GM23338 (cell line): Measurements from ENCODE around the gene HEPACAM. TPM values are rescaled to one million over a fixed set of nuclear protein-coding genes. Genes with fewer than 3 reads are reported as not detected.

ENCODE experiments used
- ATAC-seq: fragments of 200-7000 bp; cut with Tn5 transposase; 3 replicates; pipeline ENCODE4 v1.9.1; 2020
- DNase-seq: peaks from one replicate; pipeline ENCODE4 v3.0.0-alpha.2; 2015; ENCODE audit warnings: low spot score
- H2AFZ ChIP-seq: fragments of 200-600 bp; sonication (generic); 2 replicates; pipeline ENCODE4 v1.8.0; 2016; ENCODE audit warnings: antibody characterized with exemption, mild to moderate bottlenecking, moderate library complexity
- H3F3A ChIP-seq: fragments of 200-600 bp; sonication (generic); replicated peaks from 2 replicates; pipeline ENCODE4 v1.8.0; 2017; ENCODE audit warnings: antibody characterized with exemption, mixed run types, low read depth
- H3K27ac ChIP-seq: fragments of 200-600 bp; sonication (generic); 2 replicates; pipeline ENCODE4 v1.6.1; 2016; ENCODE audit warnings: low read depth
- H3K27me3 ChIP-seq: fragments of 200-600 bp; sonication (generic); 2 replicates; pipeline ENCODE4 v1.8.0; 2016; ENCODE audit warnings: mild to moderate bottlenecking, mixed run types, moderate library complexity; ENCODE audit not compliant: insufficient read depth
- H3K36me3 ChIP-seq: fragments of 200-600 bp; sonication (generic); 2 replicates; pipeline ENCODE4 v1.8.0; 2016; ENCODE audit warnings: mild to moderate bottlenecking; ENCODE audit not compliant: insufficient read depth
- H3K4me1 ChIP-seq: fragments of 200-600 bp; sonication (generic); 2 replicates; pipeline ENCODE4 v1.8.0; 2016; ENCODE audit warnings: mild to moderate bottlenecking, moderate library complexity; ENCODE audit not compliant: insufficient read depth
- H3K4me2 ChIP-seq: fragments of 200-600 bp; sonication (generic); 2 replicates; pipeline ENCODE4 v1.7.1; 2017; ENCODE audit warnings: mixed run types
- H3K4me3 ChIP-seq: fragments of 200-600 bp; sonication (generic); 2 replicates; pipeline ENCODE4 v1.6.1; 2016; ENCODE audit warnings: mixed run types
- H3K79me2 ChIP-seq: fragments of 200-600 bp; sonication (generic); replicated peaks from 2 replicates; pipeline ENCODE4 v1.8.0; 2017; ENCODE audit warnings: mild to moderate bottlenecking; ENCODE audit not compliant: insufficient read depth
- H3K9me2 ChIP-seq: fragments of 200-600 bp; sonication (generic); 2 replicates; pipeline ENCODE4 v1.8.0; 2017; ENCODE audit not compliant: insufficient read depth
- H4K20me1 ChIP-seq: fragments of 200-600 bp; sonication (generic); replicated peaks from 2 replicates; pipeline ENCODE4 v1.8.0; 2017; ENCODE audit warnings: mild to moderate bottlenecking; ENCODE audit not compliant: insufficient read depth
- H3K27ac Mint-ChIP-seq: 2 replicates; pipeline ENCODE4 v1.8.0; 2020; ENCODE audit warnings: inconsistent platforms, mild to moderate bottlenecking, moderate library complexity, mixed read lengths
- H3K27me3 Mint-ChIP-seq: 3 replicates; pipeline ENCODE4 v1.8.0; 2022; ENCODE audit warnings: low read depth, mild to moderate bottlenecking, moderate library complexity, mixed read lengths, inconsistent platforms; ENCODE audit not compliant: insufficient read depth, poor library complexity
- H3K36me3 Mint-ChIP-seq: 3 replicates; pipeline ENCODE4 v1.8.0; 2021; ENCODE audit warnings: low read depth, mild to moderate bottlenecking, inconsistent platforms, moderate library complexity, mixed read lengths
- H3K4me1 Mint-ChIP-seq: 3 replicates; pipeline ENCODE4 v1.8.0; 2020; ENCODE audit warnings: mild to moderate bottlenecking, inconsistent platforms, mixed read lengths
- H3K4me3 Mint-ChIP-seq: 3 replicates; pipeline ENCODE4 v1.8.0; 2021; ENCODE audit warnings: moderate library complexity, mild to moderate bottlenecking, inconsistent platforms, mixed read lengths
- H3K9me3 Mint-ChIP-seq: 3 replicates; pipeline ENCODE4 v1.8.0; 2020; ENCODE audit warnings: moderate library complexity, mild to moderate bottlenecking, inconsistent platforms, mixed read lengths
- CREB1 ChIP-seq: fragments of 250-450 bp; sonication (Bioruptor Pico); IDR thresholded peaks from 2 replicates; pipeline ENCODE4 v1.5.0; 2020; ENCODE audit warnings: low read depth, mild to moderate bottlenecking, moderate library complexity
- EZH2 ChIP-seq: fragments of 200-600 bp; sonication (generic); IDR thresholded peaks from one replicate; pipeline ENCODE4 v1.8.0; 2017; ENCODE audit warnings: antibody characterized with exemption, mild to moderate bottlenecking, low read depth; ENCODE audit not compliant: unreplicated experiment
- JUNB ChIP-seq: IDR thresholded peaks from one replicate; pipeline ENCODE4 v1.6.1; 2016; ENCODE audit warnings: antibody characterized with exemption; ENCODE audit not compliant: unreplicated experiment
- POLR2AphosphoS5 ChIP-seq: IDR thresholded peaks from 2 replicates; pipeline ENCODE4 v1.6.1; 2016; ENCODE audit warnings: antibody characterized with exemption, low read depth
- ZNF114 ChIP-seq: fragments of 250-450 bp; sonication (Bioruptor Pico); IDR thresholded peaks from 2 replicates; pipeline ENCODE4 v1.5.0; 2020; ENCODE audit warnings: mild to moderate bottlenecking, moderate library complexity
- ZNF331 ChIP-seq: fragments of 250-450 bp; sonication (Bioruptor Pico); IDR thresholded peaks from 2 replicates; pipeline ENCODE4 v1.5.0; 2020; ENCODE audit warnings: low read depth, mild to moderate bottlenecking, moderate library complexity
- ZNF462 ChIP-seq: fragments of 250-450 bp; sonication (Bioruptor Pico); IDR thresholded peaks from 2 replicates; pipeline ENCODE4 v1.5.0; 2020; ENCODE audit warnings: mild to moderate bottlenecking, moderate library complexity
- polyA plus RNA-seq: library from polyadenylated mRNA; unstranded; fragments of >200 nt; fragmentation: Nextera tagmentation; extraction: Ambion mirVana; gene quantifications from 2 replicates; pipeline ENCODE4 v1.2.1, GENCODE V29; 2016
- total RNA-seq: library from RNA; depleted of rRNA; stranded (reverse); fragments of >200 nt; shearing (Covaris generic); gene quantifications from 2 replicates; pipeline ENCODE4 v1.2.3, GENCODE V29; 2014
- TF ChIP-seq, protein P1 (sequence below), 2 experiments: fragments of 200-600 bp in 1 of 2; sonication (generic) in 1 of 2; conservative IDR thresholded peaks; 2 replicates each; pipeline versions ENCODE4 v1.5.1 to v1.6.1; 2016 to 2017; ENCODE audit warnings: antibody characterized with exemption in 2 of 2, low read depth in 2 of 2, mild to moderate bottlenecking in 2 of 2, moderate library complexity in 1 of 2

Gene HEPACAM
- total and polyA plus RNA-seq, 2 experiments from 2014 or later: 0.17 TPM; not detected in 1

GRCh38 chr11:124875401-124875800 is 60.4 kb downstream of the HEPACAM start:
- Mint-ChIP-seq H3K27me3 (peaks cover 68% of the 10 kb centered on the region), H3K4me1 (peaks cover 31% of the 10 kb centered on the region), H3K36me3 (no peaks in the 10 kb centered on the region), H3K4me3 (peak overlapping the region; percentile 88), H3K27ac (no peak overlapping the region), H3K9me3 (no peaks in the 10 kb centered on the region)
- no peaks in the 10 kb centered on the region for H3K79me2 ChIP-seq
- peak overlapping the region; percentile 82 for H3K4me2 ChIP-seq
- DNase-seq (no peak), ATAC-seq (no peak)
- H3K9me2 ChIP-seq: no peaks in the 10 kb centered on the region
- H3K27me3 ChIP-seq: peaks cover 70% of the 10 kb centered on the region
- peak overlapping the region; percentile 79 for H3K4me3 ChIP-seq
- H3K36me3 ChIP-seq: no peaks in the 10 kb centered on the region
- peak overlapping the region; percentile 94 for H2AFZ ChIP-seq
- TF ChIP-seq ZNF331 (CRISPR knock-in tag): no peak
- TF ChIP-seq EZH2: no peak
- TF ChIP-seq, protein P1, sequence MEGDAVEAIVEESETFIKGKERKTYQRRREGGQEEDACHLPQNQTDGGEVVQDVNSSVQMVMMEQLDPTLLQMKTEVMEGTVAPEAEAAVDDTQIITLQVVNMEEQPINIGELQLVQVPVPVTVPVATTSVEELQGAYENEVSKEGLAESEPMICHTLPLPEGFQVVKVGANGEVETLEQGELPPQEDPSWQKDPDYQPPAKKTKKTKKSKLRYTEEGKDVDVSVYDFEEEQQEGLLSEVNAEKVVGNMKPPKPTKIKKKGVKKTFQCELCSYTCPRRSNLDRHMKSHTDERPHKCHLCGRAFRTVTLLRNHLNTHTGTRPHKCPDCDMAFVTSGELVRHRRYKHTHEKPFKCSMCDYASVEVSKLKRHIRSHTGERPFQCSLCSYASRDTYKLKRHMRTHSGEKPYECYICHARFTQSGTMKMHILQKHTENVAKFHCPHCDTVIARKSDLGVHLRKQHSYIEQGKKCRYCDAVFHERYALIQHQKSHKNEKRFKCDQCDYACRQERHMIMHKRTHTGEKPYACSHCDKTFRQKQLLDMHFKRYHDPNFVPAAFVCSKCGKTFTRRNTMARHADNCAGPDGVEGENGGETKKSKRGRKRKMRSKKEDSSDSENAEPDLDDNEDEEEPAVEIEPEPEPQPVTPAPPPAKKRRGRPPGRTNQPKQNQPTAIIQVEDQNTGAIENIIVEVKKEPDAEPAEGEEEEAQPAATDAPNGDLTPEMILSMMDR (conservative IDR thresholded peaks at IDR 0.05; ENCODE audit: low read depth in 2 of 2): no peak
- no peak for TF ChIP-seq CREB1 (CRISPR knock-in tag)
- no peak for TF ChIP-seq JUNB
- no peak for TF ChIP-seq ZNF114 (CRISPR knock-in tag)
- no peak for TF ChIP-seq POLR2AphosphoS5
- H3K4me1 ChIP-seq: peaks cover 13% of the 10 kb centered on the region; the same call in 1 of the 2 replicates
- no peaks in the 10 kb centered on the region for H3F3A ChIP-seq
- H4K20me1 ChIP-seq: no peaks in the 10 kb centered on the region
- H3K27ac ChIP-seq: no peak overlapping the region

- Mint-ChIP-seq H3K36me3 (no peaks in the 10 kb centered on the region), H3K27me3 (peaks cover 75% of the 10 kb centered on the region), H3K4me1 (peaks cover 31% of the 10 kb centered on the region), H3K9me3 (no peaks in the 10 kb centered on the region), H3K27ac (no peak overlapping the region), H3K4me3 (no peak overlapping the region)
- H2AFZ ChIP-seq: no peak overlapping the region
- TF ChIP-seq ZNF331 (CRISPR knock-in tag) (no peak), EZH2 (no peak), CREB1 (CRISPR knock-in tag) (no peak), ZNF462 (CRISPR knock-in tag) (no peak)
- no peak overlapping the region for H3K4me2 ChIP-seq
- no peaks in the 10 kb centered on the region for H3K36me3 ChIP-seq
- H3F3A ChIP-seq: no peaks in the 10 kb centered on the region
- DNase-seq: no peak
- no peaks in the 10 kb centered on the region for H3K9me2 ChIP-seq
- peaks cover 13% of the 10 kb centered on the region; the same call in 1 of the 2 replicates for H3K4me1 ChIP-seq
- H3K79me2 ChIP-seq: no peaks in the 10 kb centered on the region
- no peak overlapping the region for H3K27ac ChIP-seq
- H3K4me3 ChIP-seq: no peak overlapping the region
- no peak for ATAC-seq
- H3K27me3 ChIP-seq: peaks cover 77% of the 10 kb centered on the region
- 0 out of 2 replicates have a peak, but pooled peaks cover 2% of the 10 kb centered on the region for H4K20me1 ChIP-seq
These were observed 61.1 kb downstream of the HEPACAM start for GRCh38 chr11:124874571-124875255.
